GM12878 (cell line): ENCODE results near the gene SGTA. TPM values are rescaled to one million over a fixed set of nuclear protein-coding genes. Genes with fewer than 3 reads are reported as not detected.

Experiments used
- ATAC-seq: fragments of 200-7000 bp; cut with Tn5 transposase; 3 replicates; pipeline ENCODE4 v1.9.1; 2020; ENCODE audit warnings: mild to moderate bottlenecking, moderate library complexity
- BruUV-seq: library from RNA; stranded (reverse); fragments of 400-500 nt; replicated peaks from 2 replicates; lab custom pipeline; 2021; lab: Mats Ljungman, UMichigan
- CTCF ChIA-PET: fragments of 300-600 bp; sonication (Branson Sonifier 250); formaldehyde crosslinking; extraction: SDS; loops from one replicate; lab custom pipeline; 2021; ENCODE audit warnings: inconsistent platforms; lab: Yijun Ruan, JAX
- POLR2A ChIA-PET: fragments of 350-600 bp; formaldehyde crosslinking; extraction: SDS; loops from one replicate; lab custom pipeline; 2021; ENCODE audit warnings: inconsistent platforms; lab: Charles Lee
- RAD21 ChIA-PET: fragments of 300-600 bp; sonication (Branson Sonifier 250); formaldehyde crosslinking; loops from one replicate; lab custom pipeline; 2023; ENCODE audit warnings: antibody characterized with exemption; ENCODE audit not compliant: unreplicated experiment; lab: Charles Lee
- SMC1A ChIA-PET: fragments of 300-600 bp; sonication (Branson Sonifier 250); formaldehyde crosslinking; loops from one replicate; lab custom pipeline; 2023; ENCODE audit not compliant: unreplicated experiment, uncharacterized antibody; lab: Charles Lee
- DNase-seq: peaks from one replicate; pipeline ENCODE4 v3.0.0-alpha.2; 2011; ENCODE audit warnings: low read depth, low spot score
- FAIRE-seq: peaks from 3 replicates; lab custom pipeline; 2011; peaks lifted over from hg19 to GRCh38; lab: Jason Lieb, UNC
- H2AFZ ChIP-seq: 2 replicates; pipeline ENCODE4 v1.6.0; 2011; ENCODE audit warnings: low read depth, low read length, control low read depth; ENCODE audit not compliant: control insufficient read depth
- H3K27ac ChIP-seq: 2 replicates; pipeline ENCODE4 v1.5.1; 2011; ENCODE audit warnings: control low read depth; ENCODE audit not compliant: control insufficient read depth, insufficient read depth
- H3K27me3 ChIP-seq, 2 experiments: replicated peaks in 1 of 2; 2 replicates each; pipeline versions ENCODE4 v1.6.0 to v1.6.1; 2011; ENCODE audit warnings: low read length in 1 of 2; ENCODE audit not compliant: control insufficient read depth in 2 of 2, insufficient read depth in 2 of 2
- H3K36me3 ChIP-seq, 2 experiments: 2 replicates each; pipeline ENCODE4 v1.5.1; 2011; ENCODE audit warnings: low read length in 1 of 2; ENCODE audit not compliant: control insufficient read depth in 2 of 2, insufficient read depth in 2 of 2
- H3K4me1 ChIP-seq: 2 replicates; pipeline ENCODE4 v1.6.1; 2011; ENCODE audit warnings: mild to moderate bottlenecking, low read length, moderate library complexity, mixed read lengths; ENCODE audit not compliant: control insufficient read depth, insufficient read depth
- H3K4me2 ChIP-seq: 2 replicates; pipeline ENCODE4 v1.6.0; 2011; ENCODE audit warnings: control low read depth; ENCODE audit not compliant: control insufficient read depth, insufficient read depth
- H3K4me3 ChIP-seq: fragments of 200-600 bp; sonication (generic); 2 replicates; pipeline ENCODE4 v1.5.1; 2016
- H3K79me2 ChIP-seq: 2 replicates; pipeline ENCODE4 v1.6.0; 2011; ENCODE audit warnings: low read length; ENCODE audit not compliant: control insufficient read depth, insufficient read depth
- H3K9ac ChIP-seq: 2 replicates; pipeline ENCODE4 v1.8.0; 2011; ENCODE audit warnings: low read length, control low read depth, mixed read lengths; ENCODE audit not compliant: control insufficient read depth, insufficient read depth
- H3K9me3 ChIP-seq: replicated peaks from 3 replicates; pipeline ENCODE4 v1.5.1; 2011; ENCODE audit warnings: mild to moderate bottlenecking, low read length; ENCODE audit not compliant: control insufficient read depth, insufficient read depth
- H4K20me1 ChIP-seq: 2 replicates; pipeline ENCODE4 v1.6.0; 2011; ENCODE audit not compliant: control insufficient read depth, insufficient read depth
- CBX3 ChIP-seq: fragments of 200-600 bp; sonication (generic); IDR thresholded peaks from 2 replicates; pipeline ENCODE4 v1.6.1; 2016; ENCODE audit warnings: low read depth, borderline replicate concordance
- FOS ChIP-seq: IDR thresholded peaks from 3 replicates; pipeline ENCODE4 v1.6.1; 2011; ENCODE audit warnings: borderline replicate concordance; ENCODE audit not compliant: insufficient read length; ENCODE audit errors: extremely low read depth
- FOXM1 ChIP-seq: IDR thresholded peaks from 2 replicates; pipeline ENCODE4 v1.6.1; 2012; ENCODE audit warnings: low read depth, mild to moderate bottlenecking, inconsistent platforms, low read length, moderate library complexity
- HDAC6 ChIP-seq: fragments of 200-600 bp; sonication (generic); IDR thresholded peaks from one replicate; pipeline ENCODE4 v1.8.0; 2017; ENCODE audit warnings: antibody characterized with exemption; ENCODE audit not compliant: unreplicated experiment
- MLLT1 ChIP-seq: fragments of 450-650 bp; IDR thresholded peaks from 2 replicates; pipeline ENCODE4 v1.6.1; 2016; ENCODE audit warnings: mild to moderate bottlenecking
- MYB ChIP-seq: fragments of 150-350 bp; IDR thresholded peaks from 2 replicates; pipeline ENCODE4 v1.6.1; 2014; ENCODE audit warnings: mild to moderate bottlenecking, low read depth, low read length, borderline replicate concordance
- NBN ChIP-seq: fragments of 450-650 bp; IDR thresholded peaks from 2 replicates; pipeline ENCODE4 v1.6.1; 2016
- POU2F2 ChIP-seq: IDR thresholded peaks from 3 replicates; pipeline ENCODE4 v1.6.1; 2011; ENCODE audit warnings: low read depth, mild to moderate bottlenecking, low read length, borderline replicate concordance
- SUZ12 ChIP-seq: fragments of 200-600 bp; sonication (generic); IDR thresholded peaks from one replicate; pipeline ENCODE4 v1.6.1; 2018; ENCODE audit warnings: antibody characterized with exemption, mild to moderate bottlenecking; ENCODE audit not compliant: unreplicated experiment
- TARDBP ChIP-seq: IDR thresholded peaks from 2 replicates; pipeline ENCODE4 v1.6.1; 2016; ENCODE audit warnings: borderline replicate concordance
- TCF3 ChIP-seq: IDR thresholded peaks from 2 replicates; pipeline ENCODE4 v1.6.1; 2012; ENCODE audit warnings: low read depth, mild to moderate bottlenecking, low read length, borderline replicate concordance; ENCODE audit not compliant: insufficient read depth
- WRNIP1 ChIP-seq: IDR thresholded peaks from 2 replicates; pipeline ENCODE4 v1.6.1; 2011; ENCODE audit warnings: low read depth, low read length, improper control_type of control experiment, borderline replicate concordance
- ZNF592 ChIP-seq: fragments of 450-650 bp; IDR thresholded peaks from 2 replicates; pipeline ENCODE4 v1.6.1; 2017; ENCODE audit warnings: mild to moderate bottlenecking, moderate library complexity
- WGBS: methylation state at CpG from one replicate; pipeline ENCODE4 v1.1.6; 2016; ENCODE audit warnings: low lambda C conversion rate; ENCODE audit not compliant: insufficient replicate concordance, insufficient coverage; ENCODE audit errors: missing lambda C conversion rate; 5-methylcytosine and 5-hydroxymethylcytosine counted together
- in situ Hi-C: fragments of 300-500 bp; cut with MboI; formaldehyde crosslinking; loops from 9 replicates; pipeline ENCODE4 v1.14.3; 2018; ENCODE audit warnings: mixed read lengths
- intact Hi-C: fragments of 100-400 bp; cut with micrococcal nuclease; formaldehyde crosslinking; loops from one replicate; pipeline ENCODE4 v1.14.2; 2022; ENCODE audit not compliant: unreplicated experiment
- polyA plus RNA-seq, 11 experiments: library from polyadenylated mRNA; depleted of rRNA in 4 of 11; unstranded in 6 of 11; stranded (reverse) in 5 of 11; fragments of >200 nt; fragmentation: Nextera tagmentation in 4 of 11; fragmentation: Illumina TruSeq in 1 of 11; extraction: Ambion mirVana in 4 of 11; extraction: Trizol in 1 of 11; gene quantifications; 1 replicate in 1 of 11; 2 replicates in 10 of 11; pipeline versions ENCODE4 v1.2.1 to v1.2.3, GENCODE V29; 2011 to 2016; ENCODE audit warnings: inconsistent platforms in 2 of 11, missing spikeins in 2 of 11, low read depth in 1 of 11
- total RNA-seq, 4 experiments: library from RNA; depleted of rRNA in 3 of 4; stranded (reverse); fragments of >200 nt in 3 of 4; fragmentation: Illumina TruSeq in 1 of 4; extraction: Trizol in 1 of 4; gene quantifications; 2 replicates each; pipeline versions ENCODE4 v1.2.1 to v1.2.3, GENCODE V29; 2013 to 2021
- TF ChIP-seq, protein P1 (sequence below): fragments of 450-650 bp; IDR thresholded peaks from 2 replicates; pipeline ENCODE4 v1.6.1; 2014; ENCODE audit warnings: mild to moderate bottlenecking

The SGTA gene
- total and polyA plus RNA-seq, 10 of the 15 experiments (the other 5 are each of a cell fraction or from before 2014, with no cell fraction given), result 2.0 to 102 (median 48.2) TPM

GRCh38 chr19:2726160-2726855 is 56.8 kb downstream of the SGTA start:
- no peaks in the 10 kb centered on the region for H3K4me1 ChIP-seq
- H4K20me1 ChIP-seq, result no peaks in the 10 kb centered on the region
- FAIRE-seq, result no peak
- TF ChIP-seq WRNIP1, result no peak
- TF ChIP-seq FOS, result no peak
- TF ChIP-seq ZNF592, result no peak
- no peak for TF ChIP-seq FOXM1
- no peak for TF ChIP-seq TARDBP
- TF ChIP-seq HDAC6, result no peak
- no peak for TF ChIP-seq CBX3
- TF ChIP-seq MLLT1, result no peak
- TF ChIP-seq TCF3, result no peak
- TF ChIP-seq, protein P1, sequence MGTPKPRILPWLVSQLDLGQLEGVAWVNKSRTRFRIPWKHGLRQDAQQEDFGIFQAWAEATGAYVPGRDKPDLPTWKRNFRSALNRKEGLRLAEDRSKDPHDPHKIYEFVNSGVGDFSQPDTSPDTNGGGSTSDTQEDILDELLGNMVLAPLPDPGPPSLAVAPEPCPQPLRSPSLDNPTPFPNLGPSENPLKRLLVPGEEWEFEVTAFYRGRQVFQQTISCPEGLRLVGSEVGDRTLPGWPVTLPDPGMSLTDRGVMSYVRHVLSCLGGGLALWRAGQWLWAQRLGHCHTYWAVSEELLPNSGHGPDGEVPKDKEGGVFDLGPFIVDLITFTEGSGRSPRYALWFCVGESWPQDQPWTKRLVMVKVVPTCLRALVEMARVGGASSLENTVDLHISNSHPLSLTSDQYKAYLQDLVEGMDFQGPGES, result no peak
- TF ChIP-seq POU2F2, result no peak
- no peak for TF ChIP-seq SUZ12
- TF ChIP-seq NBN, result no peak
- no peak for TF ChIP-seq MYB
- CTCF ChIA-PET, result interaction anchor here (1.3 kb wide), 1 partner anchor 78 kb away, joined by 3 read pairs; no protein-coding TSS in a partner anchor
- no peak overlapping the region for H3K9ac ChIP-seq
- POLR2A ChIA-PET, result no interaction called here
- ATAC-seq, result no peak
- H3K9me3 ChIP-seq, result no peaks in the 10 kb centered on the region
- no peak for DNase-seq
- H3K27me3 ChIP-seq, result peaks cover 0 to 2% of the 10 kb centered on the region in 2 experiments; a peak in 1 of 4 replicates
- no peaks in the 10 kb centered on the region for H3K36me3 ChIP-seq
- no peak overlapping the region for H2AFZ ChIP-seq
- H3K79me2 ChIP-seq, result no peaks in the 10 kb centered on the region
- no peak overlapping the region for H3K27ac ChIP-seq
- RAD21 ChIA-PET, result interaction anchor here (1.6 kb wide), 1 partner anchor 78 kb away, joined by 7 read pairs; no protein-coding TSS in a partner anchor
- no peak overlapping the region for H3K4me2 ChIP-seq
- BruUV-seq, result no TSS peak
- in situ Hi-C loops (no loop called here), intact Hi-C loops (no loop called here)
- no peak overlapping the region for H3K4me3 ChIP-seq
- SMC1A ChIA-PET, result no interaction called here
- 61% methylated on average over 12 of the region's 15 CpGs for WGBS
